GM19372 (cell line): Measurements from ENCODE around the gene STMN3.

Experiments used
- ATAC-seq: cut with Tn5 transposase; IDR thresholded peaks from one replicate; pipeline ENCODE4 v1.9.1; 2021; ENCODE audit warnings: mild to moderate bottlenecking, low read depth, moderate library complexity; ENCODE audit not compliant: unreplicated experiment

STMN3 gene

GRCh38 chr20:63653041-63653973 lies at the start of gene STMN3:
TSS of gene STMN3 (minus strand) at chr20:63653424. CDS start at chr20:63653345, 79 bp downstream.
- no peak for ATAC-seq

- no peak for ATAC-seq
Observed at GRCh38 chr20:63702036-63702665, 48.9 kb upstream of the STMN3 start.

GRCh38 chr20:63701329-63702035 lies 48.3 kb upstream of the STMN3 start:
- ATAC-seq, result no peak

- ATAC-seq, result no peak
Observed at GRCh38 chr20:63701051-63701328, 47.8 kb upstream of the STMN3 start.

GRCh38 chr20:63700199-63701050 lies 47.2 kb upstream of the STMN3 start:
- no peak for ATAC-seq

- ATAC-seq, result no peak
Observed at GRCh38 chr20:63699466-63700198, 46.4 kb upstream of the STMN3 start.

- ATAC-seq, result no peak
Observed at GRCh38 chr20:63698739-63699465, 45.7 kb upstream of the STMN3 start.

- ATAC-seq, result no peak
Observed at GRCh38 chr20:63697868-63698545, 44.8 kb upstream of the STMN3 start.

- ATAC-seq, result no peak
Observed at GRCh38 chr20:63697357-63697867, 44.2 kb upstream of the STMN3 start.

- ATAC-seq, result no peak
Observed at GRCh38 chr20:63696628-63697356, 43.6 kb upstream of the STMN3 start, which contains the start of gene TNFRSF6B. TSS of gene TNFRSF6B (plus strand) at chr20:63696652. CDS start at chr20:63696768, 116 bp downstream.

GRCh38 chr20:63696306-63696627 lies 43.0 kb upstream of the STMN3 start:
- ATAC-seq, result no peak

GRCh38 chr20:63695424-63696305 lies 42.4 kb upstream of the STMN3 start:
- ATAC-seq, result no peak

GRCh38 chr20:63694584-63695423 lies 41.6 kb upstream of the STMN3 start:
- ATAC-seq, result no peak

GRCh38 chr20:63693733-63694583 lies 40.7 kb upstream of the STMN3 start:
- ATAC-seq, result no peak
